H1 (cell line): ENCODE results near the gene CXCL12.

ENCODE experiments used
- BCL11A ChIP-seq, 2 experiments: IDR thresholded peaks; one replicate each; pipeline ENCODE4 v1.6.1; 2011; ENCODE audit warnings: low read depth in 2 of 2, low read length in 2 of 2, mild to moderate bottlenecking in 2 of 2
- CHD2 ChIP-seq: IDR thresholded peaks from 2 replicates; pipeline ENCODE4 v1.6.1; 2012; ENCODE audit warnings: low read length, improper control_type of control experiment
- CTCF ChIP-seq, 3 experiments: IDR thresholded peaks; 1 replicate in 2 of 3; 2 replicates in 1 of 3; pipeline versions ENCODE4 v1.5.1 to v1.6.1; 2011; ENCODE audit warnings: low read length in 3 of 3, mild to moderate bottlenecking in 3 of 3, inconsistent platforms in 2 of 3, low read depth in 1 of 3, moderate library complexity in 1 of 3; ENCODE audit not compliant: insufficient read depth in 1 of 3; ENCODE audit errors: control extremely low read depth in 1 of 3
- EP300 ChIP-seq, 2 experiments: IDR thresholded peaks; 1 replicate in 1 of 2; 2 replicates in 1 of 2; pipeline ENCODE4 v1.6.1; 2011 to 2012; ENCODE audit warnings: low read depth in 2 of 2, low read length in 2 of 2, mild to moderate bottlenecking in 2 of 2, borderline replicate concordance in 1 of 2, inconsistent platforms in 1 of 2, moderate library complexity in 1 of 2
- EZH2 ChIP-seq: fragments of 200-600 bp; sonication (generic); IDR thresholded peaks from 2 replicates; pipeline ENCODE4 v1.7.1; 2012; ENCODE audit warnings: low read depth, mild to moderate bottlenecking, moderate library complexity, low read length, inconsistent platforms; ENCODE audit not compliant: severe bottlenecking
- FOSL1 ChIP-seq: IDR thresholded peaks from 2 replicates; pipeline ENCODE4 v1.6.1; 2011; ENCODE audit warnings: mild to moderate bottlenecking, low read depth, low read length, moderate library complexity; ENCODE audit not compliant: insufficient read depth
- GABPA ChIP-seq: IDR thresholded peaks from 2 replicates; pipeline ENCODE4 v1.6.1; 2011; ENCODE audit warnings: mild to moderate bottlenecking, low read length, moderate library complexity, borderline replicate concordance; ENCODE audit not compliant: insufficient read depth
- HDAC2 ChIP-seq, 2 experiments: fragments of 300-600 bp in 1 of 2; sonication (generic) in 1 of 2; IDR thresholded peaks; 2 replicates each; pipeline ENCODE4 v1.6.1; 2011 to 2012; ENCODE audit warnings: low read depth in 2 of 2, low read length in 2 of 2, mild to moderate bottlenecking in 2 of 2, moderate library complexity in 2 of 2, borderline replicate concordance in 1 of 2, inconsistent platforms in 1 of 2
- MAX ChIP-seq: IDR thresholded peaks from 2 replicates; pipeline ENCODE4 v1.6.1; 2012; ENCODE audit warnings: inconsistent platforms
- NANOG ChIP-seq: IDR thresholded peaks from 2 replicates; pipeline ENCODE4 v1.6.1; 2011; ENCODE audit warnings: low read length, low read depth, mild to moderate bottlenecking, inconsistent platforms; ENCODE audit not compliant: insufficient read depth, poor library complexity, severe bottlenecking
- POLR2AphosphoS5 ChIP-seq: IDR thresholded peaks from 2 replicates; pipeline ENCODE4 v1.6.1; 2011; ENCODE audit warnings: low read depth, low read length
- SP1 ChIP-seq: IDR thresholded peaks from 2 replicates; pipeline ENCODE4 v1.6.1; 2011; ENCODE audit warnings: low read depth, low read length
- SUZ12 ChIP-seq: fragments of 200-600 bp; sonication (generic); IDR thresholded peaks from 2 replicates; pipeline ENCODE4 v1.6.1; 2012; ENCODE audit warnings: mild to moderate bottlenecking, inconsistent platforms, low read length, moderate library complexity, mixed read lengths
- YY1 ChIP-seq: IDR thresholded peaks from 2 replicates; pipeline ENCODE4 v1.6.1; 2011; ENCODE audit warnings: low read depth, mild to moderate bottlenecking, low read length

GRCh38 chr10:44398271-44398670, 13.4 kb upstream of the CXCL12 start:
- no peak; the same call in 1 of the 2 replicates for TF ChIP-seq MAX
- no peak for TF ChIP-seq CHD2
- TF ChIP-seq SUZ12, result no peak
- no peak for TF ChIP-seq EP300 (IDR thresholded peaks at IDR 0.05; ENCODE audit: borderline replicate concordance in 1 of 2, low read depth in 2 of 2, low read length in 2 of 2)
- TF ChIP-seq FOSL1, result no peak
- no peak for TF ChIP-seq YY1
- TF ChIP-seq POLR2AphosphoS5, result no peak
- no peak for TF ChIP-seq HDAC2 (IDR thresholded peaks at IDR 0.05; ENCODE audit: borderline replicate concordance in 1 of 2, low read depth in 2 of 2, low read length in 2 of 2)
- no peak for TF ChIP-seq NANOG
- TF ChIP-seq EZH2, result no peak
- peak in 2 of 3 experiments; percentile 2 to 9; a peak in 1 of 4 replicates for TF ChIP-seq CTCF (IDR thresholded peaks at IDR 0.05; ENCODE audit: control extremely low read depth in 1 of 3, insufficient read depth in 1 of 3, low read depth in 1 of 3, low read length in 3 of 3)
- no peak for TF ChIP-seq GABPA
- no peak for TF ChIP-seq SP1
- TF ChIP-seq BCL11A (IDR thresholded peaks at IDR 0.05; ENCODE audit: low read depth in 2 of 2, low read length in 2 of 2), result no peak
